Coronary artery (tissue), 2 donors: ENCODE data around the gene SPACA5.
"Not testable (repeated sequence)": the region's sequence is repeated elsewhere in the genome, so short reads cannot be mapped to it uniquely, and the experiment has no call there.

ENCODE experiments used
- DNase-seq: peaks from one replicate; pipeline ENCODE4 v3.0.0-alpha.2; 2017; ENCODE audit warnings: low spot score
- H3K27ac ChIP-seq, 2 donors: fragments of 200-600 bp; sonication (generic); one replicate each; pipeline ENCODE4 v1.5.1; 2016 to 2019
- H3K4me3 ChIP-seq: fragments of 200-600 bp; sonication (generic); 2 replicates; pipeline ENCODE4 v1.5.1; 2016; ENCODE audit warnings: mild to moderate bottlenecking, moderate library complexity
- CTCF ChIP-seq: fragments of 200-600 bp; sonication (generic); IDR thresholded peaks from one replicate; pipeline ENCODE4 v1.5.1; 2019; ENCODE audit warnings: antibody characterized with exemption

The SPACA5 gene

GRCh38 chrX:48006688-48007087 lies at the start of gene SPACA5:
SPACA5 (plus strand) TSS chrX:48006988; CDS start chrX:48007803, 815 bp downstream.
- DNase-seq, H3K27ac ChIP-seq, H3K4me3 ChIP-seq: not testable (repeated sequence)

DNA sequence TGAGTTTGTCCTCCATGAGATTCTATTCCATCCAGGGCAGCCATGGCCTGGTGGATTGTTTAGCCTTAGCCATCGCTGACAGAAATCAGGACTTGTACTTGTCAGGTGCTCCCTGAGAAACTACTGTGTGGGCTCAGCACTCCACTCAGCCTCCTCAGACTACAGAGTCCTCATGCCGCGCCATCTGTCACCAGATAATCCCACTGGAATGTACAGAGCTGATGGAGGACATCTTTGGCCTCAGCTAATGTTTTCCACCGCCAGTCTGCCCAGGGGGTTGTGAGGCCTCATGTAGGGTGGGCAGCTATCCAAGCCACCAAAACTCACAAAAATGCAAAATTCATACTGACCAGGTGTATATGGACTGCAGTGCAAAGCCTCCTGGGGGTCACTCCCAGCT lies 48.6 kb upstream of the SPACA5 start:
- H3K27ac ChIP-seq, DNase-seq, H3K4me3 ChIP-seq: not testable (repeated sequence)

DNA sequence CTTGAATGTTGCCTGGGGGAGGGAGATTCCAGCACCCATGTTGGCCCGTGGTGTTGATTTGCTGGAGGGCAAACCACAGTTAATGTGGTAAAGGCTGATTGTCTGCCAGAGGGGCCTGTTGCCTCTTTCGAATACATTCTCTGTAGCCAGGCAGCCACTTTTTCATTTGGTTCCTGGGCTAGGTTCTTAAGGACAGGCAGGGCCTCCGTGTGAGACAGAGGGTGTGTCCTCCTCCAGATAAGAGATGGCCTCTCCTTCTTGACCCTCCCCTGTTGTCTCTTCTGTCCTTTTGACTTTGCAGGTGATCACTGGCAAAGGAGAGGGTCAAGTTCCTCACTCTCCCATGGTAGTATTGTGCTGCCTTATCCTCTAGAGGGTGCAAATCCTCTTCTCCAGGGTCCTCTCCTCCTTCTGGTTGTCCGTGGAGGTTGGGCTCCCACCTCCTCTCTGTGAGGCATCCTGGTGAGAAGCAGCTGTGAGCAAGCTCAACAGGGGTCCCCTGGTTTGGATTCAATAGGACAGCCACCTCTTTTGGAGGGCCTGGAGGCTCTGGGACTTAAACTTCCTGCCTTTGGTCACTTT lies 47.9 kb upstream of the SPACA5 start:
- Histone ChIP-seq H3K4me3 (no peak overlapping the region), H3K27ac (no peak overlapping the region)
- DNase-seq, result no peak
- TF ChIP-seq CTCF, result no peak

DNA sequence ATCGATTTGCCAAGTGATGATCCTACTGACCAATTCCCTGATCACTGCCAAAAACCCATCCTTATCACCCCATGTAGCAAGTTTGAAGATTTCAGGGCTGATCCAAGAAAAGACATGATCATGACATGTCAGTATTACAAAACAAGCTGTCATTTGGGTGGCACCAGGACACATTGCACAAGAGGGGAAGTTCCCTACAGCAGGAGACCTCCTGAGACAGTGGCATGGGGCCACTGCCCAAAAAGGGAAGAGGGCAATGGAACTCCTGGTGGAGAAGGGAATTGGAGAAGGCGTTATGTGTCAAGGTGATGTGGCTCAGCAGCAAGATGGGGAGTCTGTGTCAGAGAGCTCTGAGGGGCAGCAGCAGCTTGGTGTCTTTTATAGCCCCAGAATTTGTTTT lies 46.4 kb upstream of the SPACA5 start:
- no peak for TF ChIP-seq CTCF
- H3K4me3 ChIP-seq, result no peak overlapping the region
- no peak overlapping the region for H3K27ac ChIP-seq
- no peak for DNase-seq

DNA sequence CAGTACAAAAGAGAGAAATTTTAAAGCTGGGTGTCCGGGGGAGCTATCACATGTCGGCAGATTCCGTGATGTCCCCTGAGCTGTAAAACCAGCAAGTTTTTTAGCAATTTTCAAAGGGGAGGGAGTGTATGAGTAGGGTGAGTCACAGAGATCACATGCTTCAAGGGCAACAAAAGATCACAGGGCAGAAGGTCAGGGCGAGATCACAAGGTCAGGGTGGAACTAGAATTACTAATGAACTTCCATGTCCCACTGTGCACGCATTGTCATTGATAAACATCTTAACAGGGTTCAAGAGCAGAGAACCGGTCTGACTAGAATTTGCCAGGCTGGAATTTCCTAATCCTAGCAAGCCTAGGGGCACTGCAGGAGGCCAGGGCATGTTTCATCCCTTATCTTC lies 45.0 kb upstream of the SPACA5 start:
- not testable (repeated sequence) for H3K27ac ChIP-seq, H3K4me3 ChIP-seq, DNase-seq

- not testable (repeated sequence) for H3K4me3 ChIP-seq, DNase-seq, H3K27ac ChIP-seq
Observed at GRCh38 chrX:47965526-47965925, 41.3 kb upstream of the SPACA5 start.

GRCh38 chrX:47973235-47973634 lies 33.6 kb upstream of the SPACA5 start:
- DNase-seq, result no peak
- TF ChIP-seq CTCF, result no peak
- Histone ChIP-seq H3K27ac (no peak overlapping the region), H3K4me3 (no peak overlapping the region)

- DNase-seq, result no peak
- TF ChIP-seq CTCF, result no peak
- Histone ChIP-seq H3K27ac (no peak overlapping the region), H3K4me3 (no peak overlapping the region)
Observed at GRCh38 chrX:47976254-47977151, 30.3 kb upstream of the SPACA5 start.

DNA sequence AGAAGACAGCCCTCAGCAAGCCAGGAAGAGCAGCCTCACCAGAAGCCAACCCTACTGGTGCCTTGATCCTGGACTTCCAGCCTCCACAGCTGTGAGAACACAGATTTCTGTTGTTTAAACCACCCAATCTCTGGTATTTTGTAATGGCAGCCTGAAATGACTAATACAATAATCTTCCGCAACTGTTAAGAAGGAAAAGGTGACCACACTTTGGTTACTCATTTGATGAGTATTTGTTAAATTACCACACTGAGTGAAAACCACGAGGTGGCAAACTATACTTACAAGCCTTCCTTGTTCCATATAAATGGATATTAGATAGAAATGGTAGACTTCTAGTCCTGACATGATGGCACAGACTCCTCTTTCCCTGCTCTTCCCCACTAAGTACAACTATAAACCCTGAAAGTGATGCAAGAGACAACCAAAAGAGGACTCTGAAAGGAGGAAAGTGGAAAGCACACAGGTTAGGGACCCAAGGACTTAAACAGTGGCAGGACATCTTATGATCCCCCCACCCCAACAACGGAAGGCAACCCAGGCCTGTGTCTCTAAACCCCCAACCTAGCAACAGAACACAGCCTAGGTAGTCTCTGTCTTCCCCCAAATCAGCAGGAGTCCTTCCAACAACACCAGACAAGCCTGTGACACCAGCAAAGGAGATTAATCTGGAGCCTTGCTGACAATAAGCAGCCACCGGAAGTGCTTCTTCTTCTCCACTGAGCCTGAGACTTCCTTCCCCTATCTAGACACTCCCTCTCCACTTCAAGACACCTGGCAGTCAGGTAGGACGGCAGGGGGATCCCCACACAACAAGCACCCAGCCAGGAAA lies 15.3 kb upstream of the SPACA5 start:
- no peak for DNase-seq
- Histone ChIP-seq H3K4me3 (no peak overlapping the region), H3K27ac (no peak overlapping the region)
- no peak for TF ChIP-seq CTCF
